ENCODE data around the gene EFNA5.

EFNA5 gene

DNA sequence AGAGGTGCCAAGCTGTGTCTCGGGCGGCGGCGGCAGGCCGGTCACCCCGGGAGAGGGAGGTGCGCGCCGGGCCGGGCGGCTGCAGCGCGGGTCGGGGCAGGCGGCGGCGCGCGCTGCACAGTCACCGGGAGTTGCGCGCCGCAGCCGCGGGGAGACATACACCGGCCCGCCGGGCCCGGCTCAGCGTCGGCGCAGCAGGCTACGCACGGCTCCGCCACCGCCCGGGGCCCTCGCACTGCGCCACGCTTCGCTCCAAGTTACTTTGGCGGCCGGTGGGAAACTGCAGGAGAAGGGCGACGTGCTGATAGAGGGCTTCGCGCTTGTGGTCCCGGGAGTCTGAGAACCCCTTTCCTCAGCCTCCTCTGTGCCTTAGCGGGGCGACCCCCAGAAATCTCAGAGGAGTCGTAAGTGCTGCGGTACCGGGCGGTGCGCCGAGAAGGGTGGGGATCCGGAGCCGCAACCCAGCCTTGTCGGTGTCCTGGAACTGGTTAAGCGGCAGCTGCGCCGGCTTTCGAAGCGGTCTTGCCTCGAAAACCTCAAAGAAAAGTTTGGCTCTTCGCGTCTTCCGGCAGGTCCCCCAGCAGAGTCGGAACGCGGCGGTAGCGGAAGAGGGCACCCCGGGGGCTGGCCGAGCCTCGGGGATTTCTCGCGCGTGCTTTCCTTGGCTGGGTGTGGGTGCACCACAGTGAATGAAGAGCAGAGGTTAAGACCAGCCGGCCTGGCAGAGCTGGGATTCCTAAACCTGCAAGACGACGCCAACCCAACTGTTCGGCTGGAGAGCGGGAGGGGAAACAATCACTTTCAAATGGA lies at the start of gene EFNA5:
TSS of gene EFNA5 (minus strand) at position 6 of the 810 bp plus-strand sequence.
- no peak for DNase-seq (ENCODE audit: low spot score)

DNA sequence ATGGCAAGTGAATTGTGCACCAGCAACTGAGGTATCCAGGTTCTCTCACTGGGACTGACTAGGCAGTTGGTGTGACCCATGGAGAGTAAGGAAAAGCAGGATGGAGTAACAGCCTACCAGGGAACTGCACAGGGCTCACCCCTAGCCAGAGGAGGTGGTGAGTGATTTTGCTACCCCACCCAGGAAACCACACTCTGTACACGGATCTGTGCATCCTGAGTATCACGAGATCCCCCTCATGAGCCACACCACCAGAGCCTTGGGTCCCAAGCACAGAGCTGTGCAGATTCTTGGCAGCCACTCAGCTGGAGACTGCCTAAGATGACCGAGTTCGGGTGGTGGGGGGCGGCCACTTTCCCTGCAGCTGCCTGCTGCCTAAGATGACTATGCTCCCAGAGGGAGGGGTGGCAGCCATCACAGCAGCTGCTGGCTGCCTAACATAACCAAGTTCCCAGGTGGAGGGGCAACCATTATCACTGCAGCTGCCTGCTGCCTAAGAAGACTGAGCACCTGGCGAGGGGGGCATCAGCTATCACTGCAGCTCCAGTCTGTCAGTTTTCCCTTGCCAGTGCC lies 48.4 kb upstream of the EFNA5 start:
- no peak for DNase-seq (ENCODE audit: low spot score)

- DNase-seq (ENCODE audit: low spot score), result no peak
Measured at GRCh38 chr5:107717816-107718215, 47.1 kb upstream of the EFNA5 start.

- no peak for DNase-seq (ENCODE audit: low spot score)
Measured at GRCh38 chr5:107713228-107713627, 42.5 kb upstream of the EFNA5 start.

- no peak for DNase-seq (ENCODE audit: low spot score)
Measured at GRCh38 chr5:107712359-107712870, 41.7 kb upstream of the EFNA5 start.

DNA sequence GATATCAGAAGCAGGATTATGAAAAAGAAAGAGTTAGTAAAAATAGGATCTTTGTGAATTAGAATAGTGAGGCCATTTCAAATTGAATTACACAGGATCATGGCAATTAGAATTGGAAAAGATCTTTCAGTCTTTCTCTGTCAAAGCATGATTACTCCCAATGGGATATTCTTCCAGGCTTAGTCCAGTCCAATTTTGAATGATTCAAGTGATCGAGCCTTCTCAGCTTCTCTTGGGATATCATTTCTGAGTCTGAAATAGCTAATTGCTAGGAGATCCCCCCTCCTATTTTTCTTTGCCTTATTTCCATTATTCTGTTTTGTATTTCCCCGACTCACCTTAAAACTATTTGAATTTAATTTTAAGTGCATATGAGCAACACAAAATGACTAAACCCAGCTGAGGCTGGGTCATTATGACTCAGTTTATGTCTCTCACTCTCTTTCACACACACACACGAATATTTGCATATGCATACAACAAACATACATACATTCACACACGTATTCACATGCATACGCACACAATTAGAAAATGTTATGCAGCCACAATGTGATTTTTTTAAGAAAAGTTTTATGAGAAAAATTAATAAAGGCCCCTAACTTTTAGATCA lies 34.8 kb upstream of the EFNA5 start:
- DNase-seq (ENCODE audit: low spot score), result no peak

- DNase-seq (ENCODE audit: low spot score), result no peak
Measured at GRCh38 chr5:107704681-107705401, 34.1 kb upstream of the EFNA5 start.

GRCh38 chr5:107700481-107700880 lies 29.7 kb upstream of the EFNA5 start:
- no peak for DNase-seq (ENCODE audit: low spot score)

DNA sequence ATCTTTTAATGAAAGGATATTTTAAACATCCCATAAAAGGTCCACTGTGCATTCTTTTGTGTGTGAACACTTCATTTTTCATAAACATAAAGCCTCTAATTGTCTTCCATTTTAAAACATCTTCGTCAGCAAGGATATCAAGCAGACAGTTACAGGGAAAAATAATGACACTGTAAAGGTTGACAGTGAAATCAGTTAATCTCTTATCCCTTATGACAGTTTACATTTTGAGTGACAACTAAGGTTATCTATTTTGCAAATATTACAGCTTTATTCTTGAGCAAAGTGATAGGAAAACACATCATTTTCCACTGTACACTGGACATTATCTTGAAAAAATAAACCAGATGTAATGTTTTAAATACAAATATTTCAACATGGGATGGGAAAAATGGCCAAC lies 28.7 kb upstream of the EFNA5 start:
- DNase-seq (ENCODE audit: low spot score), result no peak

DNA sequence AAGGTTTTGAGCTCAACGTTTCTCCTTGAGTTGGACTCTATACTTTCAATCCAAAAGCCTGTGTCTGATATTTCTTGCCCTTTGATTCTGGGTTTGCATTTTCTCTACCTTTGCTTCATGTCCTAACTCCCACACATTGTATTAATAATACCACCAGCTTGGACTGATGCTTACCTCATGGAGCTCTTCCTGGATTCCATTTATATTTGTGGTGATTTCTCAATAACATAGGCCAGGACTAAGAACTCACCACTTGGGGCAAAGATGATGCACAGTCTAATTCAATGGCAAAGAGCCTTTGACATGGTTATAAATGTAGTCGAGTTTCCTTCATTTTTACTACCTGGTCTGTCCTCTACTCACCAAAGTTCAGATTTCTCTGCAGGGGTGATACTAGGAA lies 27.5 kb upstream of the EFNA5 start:
- DNase-seq (ENCODE audit: low spot score), result no peak

GRCh38 chr5:107696498-107696897 lies 25.8 kb upstream of the EFNA5 start:
- DNase-seq (ENCODE audit: low spot score), result no peak

GRCh38 chr5:107696080-107696479 lies 25.3 kb upstream of the EFNA5 start:
- DNase-seq (ENCODE audit: low spot score), result no peak

GRCh38 chr5:107687937-107688336 lies 17.2 kb upstream of the EFNA5 start:
- DNase-seq (ENCODE audit: low spot score), result no peak

- DNase-seq (ENCODE audit: low spot score), result no peak
Measured at GRCh38 chr5:107687404-107687803, 16.7 kb upstream of the EFNA5 start.

DNA sequence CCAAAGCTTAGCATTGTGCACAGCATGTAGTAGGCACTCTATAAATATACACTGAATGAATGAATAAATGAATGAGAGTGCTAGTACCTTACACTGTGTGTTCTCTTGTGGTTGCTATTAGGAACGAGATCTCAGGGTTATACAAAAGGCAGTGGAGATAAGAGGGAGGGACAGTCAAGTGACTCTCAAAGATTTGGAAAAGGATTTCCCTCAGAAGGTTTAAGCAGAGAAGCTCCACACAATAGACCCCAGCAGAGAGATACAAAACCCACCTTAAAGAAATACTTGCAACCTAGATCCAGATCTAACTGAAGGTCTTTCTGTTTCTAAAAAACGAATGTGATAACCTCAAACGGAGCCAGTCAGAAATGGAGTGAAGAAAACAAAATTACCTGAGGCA lies 11.8 kb upstream of the EFNA5 start:
- no peak for DNase-seq (ENCODE audit: low spot score)

- DNase-seq (ENCODE audit: low spot score), result no peak
Measured at GRCh38 chr5:107680799-107681198, 10.1 kb upstream of the EFNA5 start.

- no peak for DNase-seq (ENCODE audit: low spot score)
Measured at GRCh38 chr5:107680099-107680498, 9.4 kb upstream of the EFNA5 start.

- no peak for DNase-seq (ENCODE audit: low spot score)
Measured at GRCh38 chr5:107676702-107677101, 6.0 kb upstream of the EFNA5 start.

GRCh38 chr5:107675201-107675600 lies 4.5 kb upstream of the EFNA5 start:
- DNase-seq (ENCODE audit: low spot score), result no peak

DNA sequence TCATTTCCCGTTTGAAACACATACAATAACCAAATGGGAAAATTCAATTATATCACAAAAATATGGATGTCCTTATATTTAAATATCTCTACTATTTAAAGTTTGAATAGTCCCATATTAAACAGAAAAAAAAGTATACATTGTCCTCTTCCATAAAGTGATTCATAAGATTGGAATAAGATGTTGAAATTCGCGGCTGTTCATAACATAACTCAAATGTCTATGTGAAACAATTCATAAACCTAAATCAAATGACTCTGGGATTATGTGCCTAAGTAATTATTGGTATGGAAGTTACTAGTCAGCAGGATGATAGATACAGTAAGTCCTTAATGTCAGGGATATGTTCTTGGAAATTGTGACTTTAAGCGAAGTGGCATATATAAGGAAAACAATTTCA lies 3.9 kb upstream of the EFNA5 start:
- DNase-seq (ENCODE audit: low spot score), result no peak

DNA sequence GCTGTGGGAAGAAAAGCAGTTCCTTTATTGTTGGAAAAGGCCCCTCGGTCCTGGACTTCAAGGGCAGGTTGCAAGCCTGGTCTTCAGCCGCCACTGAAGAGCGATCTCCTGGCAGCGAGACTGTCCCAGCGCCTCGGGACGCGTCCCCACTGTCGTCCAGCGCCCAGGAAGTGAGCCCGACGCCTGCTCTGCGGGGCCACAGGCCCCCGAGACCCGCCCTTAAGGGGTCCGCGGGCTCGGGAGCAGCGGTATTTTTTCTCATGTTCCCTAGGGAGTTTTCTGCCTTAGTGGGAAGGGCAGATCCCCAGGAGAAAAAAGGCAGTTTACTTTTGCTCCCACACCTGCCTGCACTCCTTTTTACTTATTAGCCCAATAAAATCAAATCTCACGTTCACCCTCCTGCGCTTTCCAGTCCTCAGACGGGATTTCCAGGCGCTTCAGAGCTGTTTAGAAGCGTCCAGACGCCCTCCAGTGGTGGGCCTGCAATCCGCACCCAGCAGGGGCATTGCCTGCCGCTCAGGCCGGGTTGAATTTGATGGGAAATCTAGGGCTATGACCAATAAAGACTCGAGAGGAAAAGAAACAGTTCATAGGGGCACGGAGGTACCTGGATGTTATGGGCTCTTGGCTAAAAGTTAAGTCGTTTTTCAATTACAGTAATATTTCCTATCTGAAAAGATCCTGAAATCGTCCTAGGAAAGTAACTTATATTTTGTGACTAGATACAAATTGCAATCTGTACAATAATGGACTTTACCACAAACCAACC lies 2.8 kb upstream of the EFNA5 start:
- DNase-seq (ENCODE audit: low spot score), result peak; percentile 82

DNA sequence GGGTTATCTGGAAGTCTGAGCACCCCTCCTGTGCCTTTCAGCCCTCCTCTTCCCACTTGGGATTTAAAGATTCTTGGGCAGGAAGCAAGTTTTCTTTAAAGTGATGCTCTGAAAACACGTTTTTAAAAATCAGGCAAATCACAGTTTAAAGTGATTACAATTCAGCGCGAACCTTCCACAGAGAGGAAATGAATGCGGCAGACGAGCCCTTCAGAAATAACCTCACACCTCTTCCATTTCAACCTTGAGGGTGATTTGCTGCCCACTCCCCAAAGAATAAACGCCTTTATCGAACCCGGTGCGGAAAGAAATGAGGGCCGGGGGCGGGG lies 2.3 kb upstream of the EFNA5 start:
- DNase-seq (ENCODE audit: low spot score), result no peak

Data from pons (tissue), 1 donor.